Erythroblast (primary cell): ENCODE measurements around the gene FAM163B.

Experiments used
- GATA1 ChIP-seq: IDR thresholded peaks from 2 replicates; pipeline ENCODE4 v1.6.1; 2011; ENCODE audit warnings: low read depth, mild to moderate bottlenecking, control low read depth, low read length, moderate library complexity
- POLR2A ChIP-seq: IDR thresholded peaks from 2 replicates; pipeline ENCODE4 v1.6.1; 2011; ENCODE audit warnings: mild to moderate bottlenecking, low read length

GRCh38 chr9:133641861-133642595 is 32.8 kb upstream of the FAM163B start:
- TF ChIP-seq POLR2A (no peak), GATA1 (no peak)
